HEK293 (cell line): ENCODE results near the gene PRR5.

Source experiments
- CTCF ChIA-PET: fragments of 350-600 bp; formaldehyde crosslinking; extraction: SDS; loops from one replicate; lab custom pipeline; 2021; ENCODE audit warnings: antibody characterized with exemption; lab: Yijun Ruan, JAX
- POLR2A ChIA-PET: fragments of 300-600 bp; formaldehyde crosslinking; extraction: SDS; loops from one replicate; lab custom pipeline; 2020; ENCODE audit warnings: antibody characterized with exemption, inconsistent platforms; lab: Yijun Ruan, JAX
- H3K27ac ChIP-seq: fragments of 200-500 bp; sonication (Bioruptor generic); 2 replicates; pipeline ENCODE4 v1.5.1; 2014; ENCODE audit warnings: low read depth, low read length, control low read depth, inconsistent platforms; ENCODE audit errors: extremely low read depth
- H3K36me3 ChIP-seq, 2 experiments: fragments of 200-500 bp in 1 of 2; sonication (Bioruptor generic) in 1 of 2; 1 replicate in 1 of 2; 2 replicates in 1 of 2; pipeline ENCODE4 v1.5.1; 2014 to 2017; ENCODE audit warnings: inconsistent platforms in 2 of 2, low read length in 2 of 2; ENCODE audit not compliant: control insufficient read depth in 2 of 2, insufficient read depth in 1 of 2
- H3K4me1 ChIP-seq: fragments of 200-500 bp; sonication (Bioruptor generic); 2 replicates; pipeline ENCODE4 v1.5.1; 2014; ENCODE audit warnings: mild to moderate bottlenecking, low read length, inconsistent platforms; ENCODE audit not compliant: control insufficient read depth, insufficient read depth
- H3K4me3 ChIP-seq: 2 replicates; pipeline ENCODE4 v1.5.1; 2011; ENCODE audit warnings: low read depth, mild to moderate bottlenecking, control low read depth, low read length, moderate library complexity
- H3K9me3 ChIP-seq: fragments of 200-500 bp; sonication (Bioruptor generic); 2 replicates; pipeline ENCODE4 v1.5.1; 2014; ENCODE audit warnings: low read depth, low read length, inconsistent platforms; ENCODE audit not compliant: control insufficient read depth, insufficient read depth
- OVOL3 ChIP-seq: fragments of 450-650 bp; formaldehyde crosslinking; IDR thresholded peaks from 2 replicates; pipeline ENCODE4 v1.5.1; 2016; ENCODE audit warnings: missing biosample characterization, missing genetic modification characterization
- PRDM1 ChIP-seq: fragments of 450-650 bp; formaldehyde crosslinking; IDR thresholded peaks from 2 replicates; pipeline ENCODE4; 2016; ENCODE audit warnings: missing biosample characterization, missing genetic modification characterization
- YY2 ChIP-seq: fragments of 450-650 bp; formaldehyde crosslinking; IDR thresholded peaks from 2 replicates; pipeline ENCODE4 v1.5.1; 2016; ENCODE audit warnings: missing biosample characterization, missing genetic modification characterization
- ZBTB20 ChIP-seq: fragments of 450-650 bp; formaldehyde crosslinking; IDR thresholded peaks from 2 replicates; pipeline ENCODE4 v1.5.1; 2016; ENCODE audit warnings: missing biosample characterization, missing genetic modification characterization
- ZIC2 ChIP-seq: fragments of 450-650 bp; formaldehyde crosslinking; IDR thresholded peaks from 2 replicates; pipeline ENCODE4 v1.5.1; 2016; ENCODE audit warnings: missing biosample characterization, missing genetic modification characterization
- ZNF140 ChIP-seq: fragments of 450-650 bp; formaldehyde crosslinking; IDR thresholded peaks from 2 replicates; pipeline ENCODE4 v1.5.1; 2016; ENCODE audit warnings: missing biosample characterization, missing genetic modification characterization
- ZNF324 ChIP-seq: fragments of 450-650 bp; formaldehyde crosslinking; IDR thresholded peaks from 2 replicates; pipeline ENCODE4 v1.5.1; 2016; ENCODE audit warnings: missing biosample characterization, missing genetic modification characterization
- ZNF350 ChIP-seq: fragments of 450-650 bp; formaldehyde crosslinking; IDR thresholded peaks from 2 replicates; pipeline ENCODE4 v1.5.0; 2017; ENCODE audit warnings: missing biosample characterization, mild to moderate bottlenecking, missing genetic modification characterization
- ZNF514 ChIP-seq: fragments of 450-650 bp; formaldehyde crosslinking; IDR thresholded peaks from 2 replicates; pipeline ENCODE4 v1.5.1; 2016; ENCODE audit warnings: missing biosample characterization, missing genetic modification characterization
- ZNF560 ChIP-seq: fragments of 450-650 bp; formaldehyde crosslinking; IDR thresholded peaks from 2 replicates; pipeline ENCODE4 v1.5.1; 2017; ENCODE audit warnings: missing biosample characterization, missing genetic modification characterization, borderline replicate concordance
- ZNF600 ChIP-seq: fragments of 450-650 bp; formaldehyde crosslinking; IDR thresholded peaks from 2 replicates; pipeline ENCODE4 v1.5.1; 2016; ENCODE audit warnings: missing biosample characterization, missing genetic modification characterization
- ZNF76 ChIP-seq: fragments of 450-650 bp; formaldehyde crosslinking; IDR thresholded peaks from 2 replicates; pipeline ENCODE4; 2016; ENCODE audit warnings: low read depth, missing biosample characterization, missing genetic modification characterization, borderline replicate concordance
- ZNF777 ChIP-seq: fragments of 450-650 bp; formaldehyde crosslinking; IDR thresholded peaks from 2 replicates; pipeline ENCODE4 v1.5.1; 2017; ENCODE audit warnings: missing biosample characterization, missing genetic modification characterization, borderline replicate concordance
- TF ChIP-seq, protein P1 (sequence below): fragments of 450-650 bp; formaldehyde crosslinking; IDR thresholded peaks from 2 replicates; pipeline ENCODE4 v1.5.1; 2016; ENCODE audit warnings: missing biosample characterization, missing genetic modification characterization
- TF ChIP-seq, protein P2 (sequence below): fragments of 450-650 bp; formaldehyde crosslinking; IDR thresholded peaks from 2 replicates; pipeline ENCODE4 v1.5.1; 2017; ENCODE audit warnings: missing biosample characterization, missing genetic modification characterization
- TF ChIP-seq, protein P3 (sequence below): fragments of 450-650 bp; IDR thresholded peaks from 2 replicates; pipeline ENCODE4 v1.5.1; 2018; ENCODE audit warnings: missing biosample characterization, mild to moderate bottlenecking, missing genetic modification characterization

The PRR5 gene

DNA sequence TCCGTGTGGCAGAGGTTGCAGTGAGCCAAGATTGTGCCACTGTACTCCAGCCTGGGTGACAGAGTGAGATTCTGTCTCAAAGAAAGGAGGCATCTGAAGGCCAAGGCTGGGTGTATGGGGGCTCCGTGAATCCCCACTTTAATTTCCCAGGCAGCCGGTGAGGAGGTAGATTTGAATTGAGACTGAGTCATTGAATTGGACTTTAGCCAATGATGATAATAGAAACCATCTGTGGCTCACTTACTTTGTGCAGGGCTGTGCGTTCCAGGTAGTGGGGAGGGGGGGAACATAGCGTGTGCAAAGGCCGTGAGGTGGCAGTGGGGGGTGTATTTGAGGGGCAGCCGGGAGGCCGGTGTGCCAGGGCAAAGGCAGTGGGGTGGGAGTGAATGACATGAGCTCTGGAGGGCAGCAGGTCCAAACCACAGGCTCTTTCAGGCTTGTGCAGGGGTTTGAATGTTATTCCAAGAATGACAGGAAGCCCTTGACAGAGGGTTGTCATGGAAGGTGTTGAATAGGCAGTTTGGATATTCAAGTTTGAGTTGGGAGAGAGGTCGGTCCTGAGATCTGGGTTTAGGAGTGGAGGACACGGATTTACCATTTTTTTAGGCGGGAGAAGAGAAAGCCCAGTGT, 56.5 kb downstream of the PRR5 start (continued):
- TF ChIP-seq, protein P1, sequence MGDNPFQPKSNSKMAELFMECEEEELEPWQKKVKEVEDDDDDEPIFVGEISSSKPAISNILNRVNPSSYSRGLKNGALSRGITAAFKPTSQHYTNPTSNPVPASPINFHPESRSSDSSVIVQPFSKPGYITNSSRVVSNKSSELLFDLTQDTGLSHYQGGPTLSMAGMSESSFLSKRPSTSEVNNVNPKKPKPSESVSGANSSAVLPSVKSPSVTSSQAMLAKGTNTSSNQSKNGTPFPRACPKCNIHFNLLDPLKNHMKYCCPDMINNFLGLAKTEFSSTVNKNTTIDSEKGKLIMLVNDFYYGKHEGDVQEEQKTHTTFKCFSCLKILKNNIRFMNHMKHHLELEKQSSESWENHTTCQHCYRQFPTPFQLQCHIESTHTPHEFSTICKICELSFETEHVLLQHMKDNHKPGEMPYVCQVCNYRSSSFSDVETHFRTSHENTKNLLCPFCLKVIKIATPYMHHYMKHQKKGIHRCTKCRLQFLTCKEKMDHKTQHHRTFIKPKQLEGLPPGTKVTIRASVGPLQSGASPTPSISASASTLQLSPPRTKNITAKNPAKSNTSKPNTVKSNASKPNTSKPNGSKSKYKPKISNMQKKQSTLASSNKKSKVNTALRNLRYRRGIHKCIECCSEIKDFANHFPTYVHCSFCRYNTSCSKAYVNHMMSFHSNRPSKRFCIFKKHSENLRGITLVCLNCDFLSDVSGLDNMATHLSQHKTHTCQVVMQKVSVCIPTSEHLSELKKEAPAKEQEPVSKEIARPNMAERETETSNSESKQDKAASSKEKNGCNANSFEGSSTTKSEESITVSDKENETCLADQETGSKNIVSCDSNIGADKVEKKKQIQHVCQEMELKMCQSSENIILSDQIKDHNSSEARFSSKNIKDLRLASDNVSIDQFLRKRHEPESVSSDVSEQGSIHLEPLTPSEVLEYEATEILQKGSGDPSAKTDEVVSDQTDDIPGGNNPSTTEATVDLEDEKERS (tag by site-specific recombination), result 0 out of 2 replicates have a peak, but pooled peaks have one; percentile 23
- TF ChIP-seq ZNF324 (tag by site-specific recombination) (no peak), ZNF600 (tag by site-specific recombination) (peak; percentile 60; the same call in 1 of the 2 replicates), ZNF140 (tag by site-specific recombination) (no peak), ZBTB20 (tag by site-specific recombination) (peak; percentile 51; the same call in 1 of the 2 replicates)

DNA sequence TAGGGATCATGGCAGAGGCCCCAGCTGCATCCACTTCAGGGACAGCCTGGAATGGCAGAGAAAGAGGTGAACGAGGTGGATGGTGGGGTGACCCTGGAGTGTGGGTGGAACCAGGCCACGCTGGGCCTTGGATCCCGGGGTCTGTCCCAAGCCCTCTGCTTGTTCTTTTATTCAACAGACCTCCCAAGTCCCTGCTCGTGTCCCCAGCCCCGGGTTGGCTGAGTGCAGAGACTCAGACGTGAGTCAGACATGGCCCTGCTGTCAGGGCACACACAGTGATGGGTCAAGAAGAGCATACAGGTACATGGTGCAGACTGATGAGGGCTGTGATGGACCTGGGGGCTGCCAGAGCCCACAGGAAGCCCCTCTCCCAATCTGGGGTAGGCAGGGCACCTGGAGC, 57.0 kb downstream of the PRR5 start:
- Histone ChIP-seq H3K9me3 (no peaks in the 10 kb centered on the region), H3K4me1 (peaks cover 19% of the 10 kb centered on the region)
- CTCF ChIA-PET, result interaction anchor here (0.8 to 1.5 kb wide), 2 partner anchors 60 to 74 kb away, joined by 3 to 4 read pairs; no protein-coding TSS in a partner anchor

DNA sequence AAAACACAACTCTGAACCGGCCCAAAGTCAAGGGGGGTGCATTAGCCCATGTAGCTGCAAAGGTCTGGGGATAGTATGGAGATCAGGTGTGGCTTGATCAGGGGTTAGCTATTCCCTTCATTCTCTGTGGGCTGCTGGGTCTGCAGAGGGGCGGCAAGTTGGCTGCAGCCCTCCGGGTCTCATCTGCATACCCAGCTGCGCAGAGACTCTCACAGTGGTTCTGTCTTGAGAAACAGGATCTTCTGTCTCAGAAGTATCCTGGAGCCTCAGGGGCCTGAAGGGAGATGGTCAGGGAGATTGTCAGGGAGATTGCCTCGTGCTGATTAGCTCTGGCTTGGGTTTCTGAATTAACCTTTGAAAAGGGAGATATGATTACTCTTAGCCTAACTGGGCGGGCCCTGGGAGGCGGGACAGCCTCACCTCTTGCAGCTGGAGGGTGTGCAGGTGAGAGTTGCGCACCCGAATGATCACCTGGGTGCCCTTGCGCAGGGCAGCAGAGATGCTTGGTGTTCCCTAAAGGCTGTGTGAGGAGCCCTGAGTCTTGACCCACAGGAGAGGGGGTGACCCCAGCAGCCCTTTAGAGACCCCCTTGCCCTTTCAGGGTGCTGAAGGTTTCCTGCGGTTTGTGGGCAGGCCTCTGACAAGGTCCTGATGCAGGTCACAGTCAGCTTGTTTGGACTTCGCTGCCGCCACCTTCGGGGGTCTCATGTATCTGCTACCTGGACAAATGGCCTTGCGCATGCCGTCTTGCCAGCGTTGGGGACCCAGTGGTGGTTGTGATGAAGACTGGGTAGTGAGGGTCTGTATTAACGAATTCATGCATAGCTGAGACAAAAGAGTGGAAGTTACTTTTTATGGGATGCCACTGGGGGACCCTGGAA, 57.7 kb downstream of the PRR5 start:
- Histone ChIP-seq H3K27ac (no peak overlapping the region), H3K36me3 (no peaks in the 10 kb centered on the region; a peak in 1 of 3 replicates), H3K4me1 (peaks cover 19% of the 10 kb centered on the region)
- CTCF ChIA-PET, result interaction anchor here (1.1 to 1.5 kb wide), 2 partner anchors 24 to 59 kb away, joined by 3 to 4 read pairs; no protein-coding TSS in a partner anchor
- POLR2A ChIA-PET, result no interaction called here
- TF ChIP-seq OVOL3 (tag by site-specific recombination) (no peak), ZNF514 (tag by site-specific recombination) (no peak), ZIC2 (tag by site-specific recombination) (no peak), YY2 (tag by site-specific recombination) (no peak), PRDM1 (tag by site-specific recombination) (no peak), ZNF777 (tag by site-specific recombination) (no peak)
- TF ChIP-seq, protein P2, sequence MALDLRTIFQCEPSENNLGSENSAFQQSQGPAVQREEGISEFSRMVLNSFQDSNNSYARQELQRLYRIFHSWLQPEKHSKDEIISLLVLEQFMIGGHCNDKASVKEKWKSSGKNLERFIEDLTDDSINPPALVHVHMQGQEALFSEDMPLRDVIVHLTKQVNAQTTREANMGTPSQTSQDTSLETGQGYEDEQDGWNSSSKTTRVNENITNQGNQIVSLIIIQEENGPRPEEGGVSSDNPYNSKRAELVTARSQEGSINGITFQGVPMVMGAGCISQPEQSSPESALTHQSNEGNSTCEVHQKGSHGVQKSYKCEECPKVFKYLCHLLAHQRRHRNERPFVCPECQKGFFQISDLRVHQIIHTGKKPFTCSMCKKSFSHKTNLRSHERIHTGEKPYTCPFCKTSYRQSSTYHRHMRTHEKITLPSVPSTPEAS, result no peak
- TF ChIP-seq, all 188 proteins: peak for 0
- H3K9me3 ChIP-seq, result no peaks in the 10 kb centered on the region
- H3K4me3 ChIP-seq, result no peak overlapping the region

More for the DNA sequence above, 57.0 kb downstream of the PRR5 start:
- TF ChIP-seq ZNF350 (tag by site-specific recombination), result no peak
- TF ChIP-seq, protein P3, sequence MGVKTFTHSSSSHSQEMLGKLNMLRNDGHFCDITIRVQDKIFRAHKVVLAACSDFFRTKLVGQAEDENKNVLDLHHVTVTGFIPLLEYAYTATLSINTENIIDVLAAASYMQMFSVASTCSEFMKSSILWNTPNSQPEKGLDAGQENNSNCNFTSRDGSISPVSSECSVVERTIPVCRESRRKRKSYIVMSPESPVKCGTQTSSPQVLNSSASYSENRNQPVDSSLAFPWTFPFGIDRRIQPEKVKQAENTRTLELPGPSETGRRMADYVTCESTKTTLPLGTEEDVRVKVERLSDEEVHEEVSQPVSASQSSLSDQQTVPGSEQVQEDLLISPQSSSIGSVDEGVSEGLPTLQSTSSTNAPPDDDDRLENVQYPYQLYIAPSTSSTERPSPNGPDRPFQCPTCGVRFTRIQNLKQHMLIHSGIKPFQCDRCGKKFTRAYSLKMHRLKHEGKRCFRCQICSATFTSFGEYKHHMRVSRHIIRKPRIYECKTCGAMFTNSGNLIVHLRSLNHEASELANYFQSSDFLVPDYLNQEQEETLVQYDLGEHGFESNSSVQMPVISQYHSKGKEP (tag by site-specific recombination), result no peak
- TF ChIP-seq ZNF76 (tag by site-specific recombination), result no peak
- TF ChIP-seq ZNF560 (tag by site-specific recombination), result no peak
- no peaks in the 10 kb centered on the region; a peak in 1 of 3 replicates for H3K36me3 ChIP-seq
- no peak overlapping the region for H3K27ac ChIP-seq
- no peak overlapping the region for H3K4me3 ChIP-seq
- POLR2A ChIA-PET, result interaction anchor here (0.6 kb wide), 1 partner anchor 482 kb away, joined by 3 read pairs; no protein-coding TSS in a partner anchor
